K562 (cell line): ENCODE results near the gene HDAC10. TPM values are rescaled to one million over a fixed set of nuclear protein-coding genes. Genes with fewer than 3 reads are reported as not detected.

Experiments used
- ATF7 ChIP-seq: fragments of 450-650 bp; IDR thresholded peaks from 2 replicates; pipeline ENCODE4 v1.7.1; 2014; ENCODE audit warnings: mild to moderate bottlenecking, moderate library complexity
- GTF2F1 ChIP-seq: IDR thresholded peaks from 2 replicates; pipeline ENCODE4 v1.6.1; 2011; ENCODE audit warnings: low read depth, low read length, improper control_type of control experiment
- HOXB6 ChIP-seq: fragments of 250-450 bp; sonication (Bioruptor Pico); IDR thresholded peaks from 2 replicates; pipeline ENCODE4 v1.5.1; 2022; ENCODE audit warnings: mild to moderate bottlenecking, borderline replicate concordance
- IRF2 ChIP-seq: sonication (generic); formaldehyde crosslinking; IDR thresholded peaks from 2 replicates; pipeline ENCODE4 v1.8.1; 2022; ENCODE audit warnings: mild to moderate bottlenecking, missing genetic modification reagents
- NELFE ChIP-seq: IDR thresholded peaks from 2 replicates; pipeline ENCODE4 v1.6.1; 2011; ENCODE audit warnings: mild to moderate bottlenecking; ENCODE audit not compliant: insufficient read depth, insufficient read length
- NUFIP1 ChIP-seq: fragments of 450-650 bp; IDR thresholded peaks from 2 replicates; pipeline ENCODE4 v1.6.1; 2018; ENCODE audit not compliant: partially characterized antibody
- PRDM10 ChIP-seq: fragments of 450-650 bp; IDR thresholded peaks from 2 replicates; pipeline ENCODE4 v1.6.1; 2018; ENCODE audit not compliant: partially characterized antibody
- SAP30 ChIP-seq: fragments of 200-600 bp; sonication (generic); IDR thresholded peaks from 2 replicates; pipeline ENCODE4 v1.6.1; 2012; ENCODE audit warnings: borderline replicate concordance, low read depth, mild to moderate bottlenecking, moderate library complexity, low read length, control low read depth, inconsistent platforms; ENCODE audit not compliant: insufficient read depth, poor library complexity, severe bottlenecking
- UBTF ChIP-seq, 2 experiments: IDR thresholded peaks; 2 replicates each; pipeline ENCODE4 v1.6.1; 2012; ENCODE audit warnings: improper control_type of control experiment in 2 of 2, low read depth in 2 of 2, low read length in 2 of 2, borderline replicate concordance in 1 of 2
- ZBTB7A ChIP-seq: IDR thresholded peaks from 2 replicates; pipeline ENCODE4 v1.6.1; 2011; ENCODE audit warnings: low read depth, mild to moderate bottlenecking, low read length, moderate library complexity, borderline replicate concordance; ENCODE audit not compliant: control insufficient read depth
- ZNF445 ChIP-seq: fragments of 250-450 bp; sonication (Bioruptor Pico); IDR thresholded peaks from 2 replicates; pipeline ENCODE4 v1.4.0; 2020; ENCODE audit warnings: low read depth, mild to moderate bottlenecking, moderate library complexity
- ZNF740 ChIP-seq, 3 experiments: fragments of 200-800 bp in 1 of 3; sonication (Bioruptor generic) in 1 of 3; sonication (generic) in 1 of 3; formaldehyde crosslinking in 1 of 3; IDR thresholded peaks; 2 replicates each; pipeline versions ENCODE4 v1.6.1 to v1.8.0; 2016 to 2022; ENCODE audit warnings: mild to moderate bottlenecking in 2 of 3, missing compliant biosample characterization in 2 of 3, missing genetic modification characterization in 2 of 3, missing genetic modification reagents in 1 of 3
- polyA plus RNA-seq, 8 experiments: library from polyadenylated mRNA; depleted of rRNA in 4 of 8; stranded (reverse) in 5 of 8; unstranded in 3 of 8; fragments of >200 nt; fragmentation: Nextera tagmentation in 2 of 8; fragmentation: Illumina TruSeq in 1 of 8; extraction: Ambion mirVana in 2 of 8; extraction: Trizol in 1 of 8; gene quantifications; 2 replicates each; pipeline versions ENCODE4 v1.2.1 to v1.2.3, GENCODE V29; 2011 to 2014; ENCODE audit warnings: inconsistent platforms in 1 of 8, missing spikeins in 1 of 8
- total RNA-seq, 7 experiments: library from RNA; depleted of rRNA in 6 of 7; stranded (reverse); fragments of >200 nt in 6 of 7; fragmentation: Illumina TruSeq in 2 of 7; extraction: Trizol in 2 of 7; gene quantifications; 2 replicates each; pipeline versions ENCODE4 v1.2.1 to v1.2.3, GENCODE V29; 2011 to 2021; ENCODE audit warnings: low replicate concordance in 1 of 7
- TF ChIP-seq, protein P1 (sequence below): sonication (generic); formaldehyde crosslinking; IDR thresholded peaks from 2 replicates; pipeline ENCODE4 v1.8.1; 2023; ENCODE audit warnings: mild to moderate bottlenecking, missing genetic modification reagents

Gene HDAC10
- total and polyA plus RNA-seq, 9 of the 15 experiments (the other 6 are each of a cell fraction or from before 2014, with no cell fraction given): 0.10 to 44.2 (median 6.5) TPM

DNA sequence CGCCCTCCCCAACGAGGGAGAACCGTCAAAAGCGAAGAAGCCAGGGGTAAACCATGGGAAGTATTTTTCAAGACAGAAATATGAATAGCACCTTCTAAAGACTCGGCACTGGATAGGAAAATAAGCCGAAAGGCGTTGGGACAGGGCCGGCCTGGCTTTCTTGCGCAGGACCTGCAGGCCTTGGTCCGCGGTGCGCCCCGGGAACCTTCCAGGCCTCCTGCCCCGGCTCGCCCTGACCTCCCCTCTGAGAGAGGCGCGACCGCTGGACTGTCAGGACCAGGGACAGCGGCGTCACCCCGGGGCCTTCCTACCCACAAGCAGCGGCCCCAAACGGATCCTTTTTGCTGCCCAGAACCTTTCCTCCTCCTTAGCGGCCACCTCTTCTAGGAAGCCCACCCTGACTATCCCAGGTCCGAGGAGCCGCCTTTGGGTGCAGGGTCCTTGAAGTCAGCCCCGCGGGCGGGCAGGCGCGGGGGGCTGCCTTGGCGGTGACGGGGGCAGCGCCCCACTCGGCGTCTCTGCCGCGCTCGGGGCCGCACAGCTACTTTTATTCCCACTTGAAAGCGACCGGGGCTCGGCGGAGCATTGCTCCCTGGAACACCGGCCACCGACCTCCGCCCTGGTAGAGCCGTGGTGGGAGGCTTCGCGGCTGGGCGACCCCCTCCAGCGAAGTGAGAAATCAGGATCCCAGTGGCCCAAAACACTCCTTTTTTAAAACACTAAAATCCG lies 19.8 kb upstream of the HDAC10 start (continued):
- peak; percentile 44; the same call in 1 of the 2 replicates for TF ChIP-seq ZBTB7A
- peak; percentile 84 for TF ChIP-seq SAP30
- TF ChIP-seq IRF2: no peak
- TF ChIP-seq PRDM10: peak; percentile 28
- TF ChIP-seq HOXB6 (CRISPR knock-in tag): no peak
- TF ChIP-seq ATF7: no peak
- no peak for TF ChIP-seq ZNF740 (CRISPR knock-in tag; IDR thresholded peaks at IDR 0.05)
- 0 out of 4 replicates have a peak, but pooled peaks of 1 of the 2 experiments have one; percentile 0 for TF ChIP-seq ZNF740 (tag; IDR thresholded peaks at IDR 0.05)
- TF ChIP-seq GTF2F1: no peak
- no peak for TF ChIP-seq ZNF445 (CRISPR knock-in tag)
- TF ChIP-seq, protein P1, sequence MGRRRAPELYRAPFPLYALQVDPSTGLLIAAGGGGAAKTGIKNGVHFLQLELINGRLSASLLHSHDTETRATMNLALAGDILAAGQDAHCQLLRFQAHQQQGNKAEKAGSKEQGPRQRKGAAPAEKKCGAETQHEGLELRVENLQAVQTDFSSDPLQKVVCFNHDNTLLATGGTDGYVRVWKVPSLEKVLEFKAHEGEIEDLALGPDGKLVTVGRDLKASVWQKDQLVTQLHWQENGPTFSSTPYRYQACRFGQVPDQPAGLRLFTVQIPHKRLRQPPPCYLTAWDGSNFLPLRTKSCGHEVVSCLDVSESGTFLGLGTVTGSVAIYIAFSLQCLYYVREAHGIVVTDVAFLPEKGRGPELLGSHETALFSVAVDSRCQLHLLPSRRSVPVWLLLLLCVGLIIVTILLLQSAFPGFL (CRISPR knock-in tag): no peak
- TF ChIP-seq NELFE: no peak
- TF ChIP-seq NUFIP1: no peak
- peak in 1 of 2 experiments; percentile 84; a peak in 1 of 4 replicates for TF ChIP-seq UBTF (IDR thresholded peaks at IDR 0.05; ENCODE audit: borderline replicate concordance in 1 of 2, low read depth in 2 of 2, low read length in 2 of 2)
